Prostate gland (tissue), 2 donors: ENCODE measurements around the gene FBLL1. TPM values are rescaled to one million over a fixed set of nuclear protein-coding genes. Genes with fewer than 3 reads are reported as not detected.

Experiments
- DNase-seq: peaks from one replicate; pipeline ENCODE4 v3.0.0-alpha.2; 2019; ENCODE audit warnings: low spot score
- H3K27ac ChIP-seq, 2 donors: fragments of 200-600 bp; sonication (generic); 2 replicates each; pipeline ENCODE4 v1.5.1; 2017 to 2019
- H3K27me3 ChIP-seq: fragments of 200-600 bp; sonication (generic); replicated peaks from 2 replicates; pipeline ENCODE4 v1.5.1; 2019; ENCODE audit not compliant: insufficient read depth
- H3K36me3 ChIP-seq, 2 donors: fragments of 200-600 bp; sonication (generic); 1 replicate in 1 of 2; 2 replicates in 1 of 2; pipeline versions ENCODE4 v1.5.1 to v1.8.1; 2017 to 2019
- H3K4me1 ChIP-seq: fragments of 200-600 bp; sonication (generic); replicated peaks from 2 replicates; pipeline ENCODE4 v1.5.1; 2019
- H3K4me3 ChIP-seq, 2 donors: fragments of 200-600 bp; sonication (generic); 2 replicates each; pipeline ENCODE4 v1.5.1; 2017 to 2019
- H3K9me3 ChIP-seq: fragments of 200-600 bp; sonication (generic); 2 replicates; pipeline ENCODE4 v1.5.1; 2017
- CTCF ChIP-seq, 4 experiments: fragments of 200-600 bp in 2 of 4; fragments of 450-650 bp in 2 of 4; sonication (generic) in 2 of 4; IDR thresholded peaks; 1 replicate in 3 of 4; 2 replicates in 1 of 4; pipeline ENCODE4 v1.5.1; 2016 to 2019; ENCODE audit warnings: antibody characterized with exemption in 4 of 4, mild to moderate bottlenecking in 2 of 4, moderate library complexity in 2 of 4
- POLR2A ChIP-seq: fragments of 450-650 bp; IDR thresholded peaks from one replicate; pipeline ENCODE4 v1.6.1; 2016; ENCODE audit warnings: antibody characterized with exemption, mild to moderate bottlenecking
- POLR2AphosphoS5 ChIP-seq: sonication (generic); formaldehyde crosslinking; IDR thresholded peaks from one replicate; pipeline ENCODE4 v1.6.1; 2017; ENCODE audit warnings: antibody characterized with exemption
- WGBS: methylation state at CpG from one replicate; pipeline ENCODE4 v1.1.5; 2018; 5-methylcytosine and 5-hydroxymethylcytosine counted together
- intact Hi-C: fragments of 100-400 bp; cut with DNase I; formaldehyde crosslinking; loops from one replicate; pipeline ENCODE4 v1.14.2; 2022
- total RNA-seq, 2 donors: library from RNA; depleted of rRNA; stranded (reverse); fragments of >200 nt; gene quantifications; one replicate each; pipeline ENCODE4 v1.1.0, GENCODE V29; 2016

FBLL1 gene
- total RNA-seq, 2 donors from 2014 or later = 1.3 to 4.0 TPM

DNA sequence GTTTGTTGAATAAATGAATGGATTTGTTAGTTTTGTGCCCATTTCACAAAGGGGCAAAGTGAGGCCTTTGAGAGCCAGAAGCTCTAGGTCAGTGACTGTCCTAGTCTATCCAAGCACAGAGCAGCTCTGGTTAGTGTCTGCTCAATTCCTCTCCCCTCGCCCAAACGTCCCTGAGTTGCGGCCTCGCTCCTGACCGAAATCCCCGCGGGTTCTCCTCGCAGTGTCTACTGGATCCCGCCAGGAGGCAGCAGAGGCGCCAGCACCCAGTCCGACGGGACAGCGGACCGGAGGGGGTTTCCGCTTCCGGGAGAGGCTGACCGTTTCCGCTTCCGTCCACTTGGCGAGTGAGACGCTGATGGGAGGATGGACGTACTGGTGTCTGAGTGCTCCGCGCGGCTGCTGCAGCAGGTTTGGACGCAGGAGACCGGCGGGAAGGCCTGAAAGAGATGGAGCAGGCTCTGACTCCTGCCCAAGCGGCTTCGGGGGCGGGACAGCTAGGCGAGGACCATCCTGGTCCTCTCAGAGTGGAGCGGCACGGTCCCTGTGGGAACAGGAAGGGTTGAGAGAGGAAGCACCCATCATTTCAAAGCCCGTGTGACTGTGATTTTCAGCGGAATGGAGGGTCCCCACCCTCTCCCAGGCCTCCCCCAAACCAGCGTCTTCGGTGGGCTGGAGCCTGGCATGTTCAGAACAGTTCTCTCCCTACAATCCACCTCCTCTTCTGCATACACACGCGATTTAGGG, 42.8 kb upstream of the FBLL1 start, which contains the start of gene RARS1:
TSS of gene RARS1 (plus strand) at position 336 of the 744 bp plus-strand sequence. CDS start at position 364, 28 bp downstream.
- peak within 1 kb of the TSS; percentile 64 to 66 for H3K27ac ChIP-seq
- peaks cover 0 to 10% of the 10 kb centered on the region in 2 donors for H3K36me3 ChIP-seq
- no peaks in the 10 kb centered on the region for H3K4me1 ChIP-seq
- WGBS = under 1% methylated on average over 40 of the region's 40 CpGs
- H3K4me3 ChIP-seq = peak within 1 kb of the TSS; percentile 67 to 76
- intact Hi-C loops = loop anchor here (2.0 to 10.0 kb wide), 3 partner anchors 91 to 1098 kb away; partner anchors contain the start of genes PANK3 and SPDL1
- H3K9me3 ChIP-seq = no peaks in the 10 kb centered on the region
- H3K27me3 ChIP-seq = no peaks in the 10 kb centered on the region
- DNase-seq = peak; percentile 90
- TF ChIP-seq POLR2A = peak; percentile 59
- peak; percentile 96 for TF ChIP-seq POLR2AphosphoS5
- peak; percentile 80 to 97 (median 95) for TF ChIP-seq CTCF (IDR thresholded peaks at IDR 0.05)

- intact Hi-C loops = loop anchor here (5.0 to 10.0 kb wide), 2 partner anchors 88 to 1096 kb away; partner anchors contain the start of genes PANK3 and SPDL1
- 95% methylated on average over 3 of the region's 3 CpGs for WGBS
- Histone ChIP-seq H3K36me3 (peaks cover 0 to 11% of the 10 kb centered on the region in 2 donors), H3K4me3 (no peak overlapping the region), H3K9me3 (no peaks in the 10 kb centered on the region), H3K27me3 (no peaks in the 10 kb centered on the region), H3K4me1 (no peaks in the 10 kb centered on the region), H3K27ac (no peak overlapping the region)
- no peak for DNase-seq
- TF ChIP-seq POLR2A (no peak), CTCF (IDR thresholded peaks at IDR 0.05) (no peak), POLR2AphosphoS5 (no peak)
Observed at GRCh38 chr5:168489059-168489458, 40.0 kb upstream of the FBLL1 start.

- DNase-seq = no peak
- Histone ChIP-seq H3K27ac (no peak overlapping the region), H3K36me3 (peaks cover 0 to 11% of the 10 kb centered on the region in 2 donors), H3K9me3 (no peaks in the 10 kb centered on the region), H3K27me3 (no peaks in the 10 kb centered on the region), H3K4me3 (no peak overlapping the region), H3K4me1 (no peaks in the 10 kb centered on the region)
- intact Hi-C loops = no loop called here
- TF ChIP-seq POLR2A (no peak), POLR2AphosphoS5 (no peak), CTCF (IDR thresholded peaks at IDR 0.05) (no peak)
- 89% methylated on average over 5 of the region's 5 CpGs for WGBS
Observed at GRCh38 chr5:168494057-168494555, 35.0 kb upstream of the FBLL1 start.

DNA sequence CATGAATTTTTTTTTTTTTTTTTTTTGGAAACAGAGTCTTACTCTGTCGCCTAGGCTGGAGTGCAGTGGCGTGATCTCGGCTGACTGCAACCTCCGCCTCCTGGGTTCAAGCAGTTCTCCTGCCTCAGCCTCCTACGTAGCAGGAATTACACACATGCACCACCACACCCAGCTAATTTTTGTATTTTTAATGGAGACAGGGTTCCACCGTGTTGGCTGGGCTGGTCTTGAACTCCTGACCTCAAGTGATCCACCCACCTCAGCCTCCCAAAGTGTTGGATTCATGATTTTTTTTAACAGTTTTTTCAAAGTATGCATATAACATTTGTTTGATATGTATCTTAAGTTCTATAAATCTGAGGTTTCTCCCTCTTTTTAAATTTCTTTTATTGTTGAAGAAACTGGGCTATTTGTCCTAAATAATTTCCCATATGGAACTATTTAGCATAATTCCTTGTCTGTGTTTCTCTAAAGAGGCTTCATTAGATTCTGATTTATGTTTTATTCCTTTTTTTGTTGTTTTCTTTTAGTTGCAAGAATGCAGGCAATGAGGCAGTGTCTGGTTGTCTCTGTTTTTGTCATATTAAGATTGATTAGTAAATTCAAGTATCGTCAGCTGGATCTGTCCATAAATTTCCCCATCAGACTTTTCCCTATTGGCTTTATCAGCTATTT, 26.4 kb upstream of the FBLL1 start:
- TF ChIP-seq POLR2A = no peak
- TF ChIP-seq CTCF (IDR thresholded peaks at IDR 0.05) = no peak
- no peak for TF ChIP-seq POLR2AphosphoS5
- Histone ChIP-seq H3K4me1 (no peaks in the 10 kb centered on the region), H3K9me3 (no peaks in the 10 kb centered on the region), H3K27ac (no peak overlapping the region), H3K27me3 (no peaks in the 10 kb centered on the region), H3K36me3 (no peaks in the 10 kb centered on the region), H3K4me3 (no peak overlapping the region)
- WGBS = 92% methylated on average over 7 of the region's 7 CpGs
- no peak for DNase-seq
- intact Hi-C loops = no loop called here
